KG1 (cell line): ENCODE measurements around the gene REXO4.
A peak's percentile ranks its signal among the peaks of the same experiment; 100 is the strongest.
"Not testable (repeated sequence)": the region's sequence is repeated elsewhere in the genome, so short reads cannot be mapped to it uniquely, and the experiment has no call there.

ENCODE experiments used
- DNase-seq: peaks from one replicate; lab custom pipeline; 2025; lab: John Stamatoyannopoulos, UW

The REXO4 gene

GRCh38 chr9:133420392-133420827 lies 2.6 kb upstream of the REXO4 start:
- DNase-seq, result no peak

- no peak for DNase-seq
These were observed 1.2 kb upstream of the REXO4 start for GRCh38 chr9:133419005-133419404.

DNA sequence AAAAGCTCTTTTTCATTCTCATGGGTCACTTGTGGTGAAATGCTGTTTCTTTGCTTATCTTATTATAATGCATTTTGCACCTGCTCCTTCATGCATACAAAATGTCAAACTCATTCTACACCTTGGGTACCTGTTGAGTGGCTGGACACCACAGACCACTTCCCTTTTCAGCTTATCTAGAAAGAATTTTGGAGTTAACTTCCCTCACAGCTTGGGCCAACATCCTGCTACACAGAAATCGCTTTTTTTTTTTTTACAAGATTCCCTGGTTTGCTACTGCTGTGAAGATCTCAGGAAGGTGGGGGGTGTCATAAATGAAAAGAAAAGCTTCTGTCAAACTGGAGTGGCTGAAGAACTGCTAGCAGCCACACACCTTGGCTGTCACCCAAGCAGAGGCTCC lies 2.6 kb downstream of the REXO4 start:
- no peak for DNase-seq

GRCh38 chr9:133408042-133408441 lies 9.8 kb downstream of the REXO4 start:
- DNase-seq, result no peak

DNA sequence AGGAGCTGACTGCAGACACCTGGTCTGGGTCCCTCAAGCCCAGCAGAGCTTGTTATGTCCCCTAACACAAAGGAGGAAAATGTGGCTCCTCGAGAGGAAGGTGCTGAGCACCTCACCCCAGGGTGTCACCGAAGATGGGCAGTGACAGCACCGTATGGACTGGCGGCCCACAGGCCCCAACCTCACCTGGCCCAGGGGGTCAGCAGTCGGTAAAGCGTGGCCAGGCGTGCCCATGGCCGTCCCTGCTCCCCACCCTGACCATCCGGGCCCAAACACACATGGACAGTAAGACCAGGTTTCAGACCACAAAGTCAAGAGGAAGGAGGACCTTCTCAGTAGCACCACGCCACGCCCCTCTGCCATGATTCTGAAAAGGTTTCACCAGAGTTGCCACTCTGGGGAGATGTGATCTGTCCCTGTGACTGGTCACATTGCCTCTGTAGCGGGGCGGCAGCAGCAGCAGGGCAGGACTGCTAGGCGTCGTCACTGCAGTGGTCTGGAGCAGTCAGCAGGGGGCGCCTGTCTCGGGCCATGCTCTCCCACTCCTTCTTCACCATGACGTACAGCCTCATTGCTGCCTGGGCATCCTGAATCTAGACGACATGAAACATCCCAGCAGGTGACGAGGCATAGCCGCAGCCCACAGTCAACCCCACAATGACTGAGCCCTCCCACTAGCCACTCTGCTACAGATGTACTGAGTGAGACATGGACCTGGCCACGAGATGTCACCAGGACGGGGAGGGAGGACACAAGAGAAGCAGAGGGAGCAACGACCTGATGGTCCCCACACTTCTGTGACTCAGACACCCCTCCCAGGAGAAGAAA lies 11.1 kb downstream of the REXO4 start:
- DNase-seq, result peak; percentile 33

DNA sequence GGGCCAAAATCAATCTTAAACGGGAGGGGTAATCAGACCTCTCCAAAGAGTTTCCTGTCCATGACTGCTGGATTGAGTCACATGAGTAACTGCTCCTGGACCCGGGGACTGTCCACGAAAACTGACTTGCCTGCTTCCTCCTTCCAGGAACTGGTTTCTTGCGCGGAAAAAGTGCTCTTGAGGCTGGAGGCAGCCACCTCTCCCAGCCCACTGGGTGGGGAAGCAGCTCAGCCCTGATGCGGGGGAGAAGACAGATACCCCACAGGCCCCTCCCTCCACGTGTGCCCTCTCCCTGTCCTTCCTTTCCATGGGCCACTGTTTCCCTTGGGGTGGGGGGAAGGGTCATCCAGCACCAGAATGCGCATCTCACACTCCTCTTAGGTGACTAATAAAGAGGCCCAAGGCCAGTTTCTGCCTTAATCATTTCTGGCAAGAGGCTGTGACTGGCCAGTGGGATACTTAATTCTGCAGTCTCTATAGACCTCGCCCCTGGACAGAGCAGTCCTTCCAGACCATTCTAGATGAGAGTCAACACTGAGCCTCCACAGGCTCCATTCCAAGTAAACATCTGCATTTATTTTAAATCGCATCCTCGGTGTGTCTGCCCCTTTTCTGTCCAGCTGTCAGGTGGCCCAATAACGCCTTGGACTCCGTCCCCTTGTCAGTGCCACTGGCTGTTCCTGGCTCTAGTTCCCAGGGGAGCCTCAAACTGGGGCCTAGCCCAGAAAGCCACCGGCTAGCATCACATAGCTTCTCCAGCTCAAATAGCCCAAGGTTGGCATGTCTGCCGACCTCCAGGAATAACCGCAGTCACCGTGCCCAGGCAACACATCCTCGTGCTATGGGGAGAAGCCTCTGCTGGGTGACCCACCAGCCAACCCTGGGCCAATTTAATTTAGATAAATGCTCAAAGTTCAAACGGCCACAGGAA lies 12.0 kb downstream of the REXO4 start:
- no peak for DNase-seq

DNA sequence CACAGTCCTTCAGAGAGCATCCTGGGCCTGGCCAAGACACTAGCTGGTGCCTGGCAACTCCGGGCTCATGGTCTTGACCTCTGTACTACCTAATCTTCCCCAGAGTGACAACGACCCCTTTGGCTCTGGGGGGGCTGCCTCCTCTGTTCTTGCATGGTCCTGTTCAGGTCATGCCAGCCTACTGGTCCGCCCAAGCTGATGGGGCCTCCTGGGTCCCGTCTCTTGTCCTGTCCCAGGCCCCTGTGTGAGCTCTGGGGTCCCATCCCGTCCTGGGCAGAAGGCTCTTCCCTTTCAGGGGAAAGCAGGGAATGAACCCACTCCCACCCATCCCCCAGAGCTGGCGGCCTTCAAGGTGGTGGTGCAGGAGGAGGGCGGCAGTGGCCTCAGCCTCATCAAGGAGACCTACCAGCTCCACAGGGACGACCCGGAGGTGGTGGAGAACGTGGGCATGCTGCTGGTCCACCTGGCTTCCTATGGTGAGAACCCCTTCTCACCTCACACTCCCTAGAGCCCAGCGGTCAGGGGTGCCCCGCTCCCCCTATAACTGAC lies 13.3 kb downstream of the REXO4 start:
- no peak for DNase-seq

- DNase-seq, result no peak
These were observed 13.9 kb downstream of the REXO4 start for GRCh38 chr9:133403766-133404453.

DNA sequence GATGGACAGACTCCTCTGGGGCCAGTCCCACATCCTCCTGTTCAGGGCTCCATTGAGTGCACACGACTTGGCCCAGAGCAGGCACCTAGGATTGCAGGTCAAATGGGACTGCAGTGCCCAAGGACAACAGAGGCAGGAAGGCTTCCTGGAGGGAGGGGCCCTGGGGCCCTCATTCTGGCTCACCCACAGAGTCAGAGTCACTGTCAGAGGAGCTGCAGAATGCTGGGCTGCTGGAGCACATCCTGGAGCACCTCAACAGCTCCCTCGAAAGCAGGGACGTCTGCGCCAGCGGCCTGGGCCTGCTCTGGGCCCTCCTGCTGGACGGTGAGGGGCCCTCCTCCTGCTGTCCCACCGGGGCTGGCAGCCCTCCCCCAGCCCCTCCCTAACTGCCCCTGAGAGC lies 15.1 kb downstream of the REXO4 start:
- no peak for DNase-seq

DNA sequence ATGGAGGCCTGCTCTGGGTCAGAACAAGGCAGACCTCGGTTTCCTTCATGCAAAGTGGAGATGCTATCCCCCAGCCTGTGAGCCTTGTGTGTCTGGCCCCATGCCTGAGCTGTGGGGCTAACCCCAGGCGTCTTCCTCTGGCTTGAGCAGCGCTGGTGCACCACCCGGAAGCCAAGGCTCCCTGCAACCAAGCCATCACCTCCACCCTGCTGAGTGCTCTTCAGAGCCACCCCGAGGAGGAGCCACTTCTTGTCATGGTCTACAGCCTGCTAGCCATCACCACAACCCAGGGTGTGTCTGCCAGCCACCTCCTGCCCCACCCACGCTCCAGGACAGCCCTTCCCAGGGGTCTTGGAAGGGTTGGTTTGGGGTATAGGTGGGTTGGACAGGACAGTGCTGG lies 16.2 kb downstream of the REXO4 start:
- no peak for DNase-seq

- no peak for DNase-seq
These were observed 17.5 kb downstream of the REXO4 start for GRCh38 chr9:133400292-133400691.

GRCh38 chr9:133397895-133398294 lies 19.9 kb downstream of the REXO4 start:
- no peak for DNase-seq

GRCh38 chr9:133397370-133397769 lies 20.4 kb downstream of the REXO4 start:
- DNase-seq, result no peak

DNA sequence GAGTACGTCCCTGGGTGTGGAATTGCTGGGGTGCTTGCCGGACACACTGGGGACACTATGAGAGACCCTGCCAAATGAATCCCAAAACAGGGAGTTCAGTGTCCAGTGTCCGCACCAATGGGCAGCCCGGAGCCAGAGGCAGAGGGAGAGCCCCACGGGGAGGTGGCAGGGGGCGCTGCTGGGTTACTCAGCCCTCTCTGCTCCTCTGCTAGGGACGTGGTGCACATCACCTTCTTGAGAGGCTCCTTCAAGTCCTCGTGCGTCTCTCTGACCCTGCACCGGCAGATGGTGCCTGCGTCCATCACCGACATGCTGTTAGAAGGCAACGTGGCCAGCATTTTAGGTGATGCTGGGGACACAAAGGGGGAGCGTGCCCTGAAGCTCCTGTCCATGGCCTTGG lies 20.9 kb downstream of the REXO4 start:
- DNase-seq, result no peak

DNA sequence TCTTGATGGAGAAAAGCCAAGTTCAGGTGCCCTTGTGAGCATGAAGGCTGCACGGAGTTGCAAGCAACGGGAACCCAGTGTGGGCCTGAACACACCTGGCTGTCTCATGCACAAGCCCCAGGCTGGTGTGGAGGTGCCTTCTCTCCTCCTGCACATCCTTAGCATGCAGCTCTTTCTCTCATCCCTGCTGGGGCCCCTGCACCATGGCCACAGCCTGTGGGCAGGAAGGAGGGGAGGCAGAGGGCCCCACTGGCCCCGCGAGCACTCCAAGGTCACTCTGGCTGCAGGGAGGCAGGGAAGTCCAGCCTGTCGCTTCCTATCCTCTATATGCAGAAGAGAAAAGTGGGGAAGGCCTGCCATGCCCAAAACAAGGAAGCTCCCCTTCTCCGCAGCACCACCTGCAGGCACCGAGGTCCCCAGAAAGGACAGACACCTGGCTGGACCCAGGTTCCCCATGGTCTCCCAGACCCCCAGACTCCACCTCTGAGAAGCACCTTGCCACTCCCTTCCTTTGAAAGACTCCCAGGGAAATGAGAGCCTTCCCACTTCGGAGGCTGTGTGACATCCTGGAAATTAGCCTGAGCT lies 23.0 kb downstream of the REXO4 start:
- no peak for DNase-seq

DNA sequence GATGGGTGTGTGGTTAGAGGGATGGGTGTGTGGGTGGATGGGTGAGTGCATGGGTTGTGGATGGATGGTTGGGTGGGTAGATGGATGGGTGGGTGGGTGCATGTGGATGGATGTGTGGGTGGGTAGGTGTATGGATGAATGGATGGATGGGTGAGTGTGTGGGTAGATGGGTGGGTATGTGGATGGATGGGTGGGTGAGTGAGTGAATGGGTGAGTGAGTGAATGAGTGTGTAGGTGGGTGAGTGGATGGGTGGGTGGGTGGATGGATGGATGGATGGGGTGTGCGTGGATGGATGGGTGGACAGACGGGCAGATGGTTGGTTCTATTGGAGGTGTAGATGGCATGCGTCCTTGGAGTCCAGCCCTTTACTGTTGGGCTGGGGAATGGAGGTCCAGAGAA lies 24.4 kb downstream of the REXO4 start:
- DNase-seq, result no peak

- DNase-seq, result not testable (repeated sequence)
These were observed 25.5 kb downstream of the REXO4 start for GRCh38 chr9:133392308-133392707.

DNA sequence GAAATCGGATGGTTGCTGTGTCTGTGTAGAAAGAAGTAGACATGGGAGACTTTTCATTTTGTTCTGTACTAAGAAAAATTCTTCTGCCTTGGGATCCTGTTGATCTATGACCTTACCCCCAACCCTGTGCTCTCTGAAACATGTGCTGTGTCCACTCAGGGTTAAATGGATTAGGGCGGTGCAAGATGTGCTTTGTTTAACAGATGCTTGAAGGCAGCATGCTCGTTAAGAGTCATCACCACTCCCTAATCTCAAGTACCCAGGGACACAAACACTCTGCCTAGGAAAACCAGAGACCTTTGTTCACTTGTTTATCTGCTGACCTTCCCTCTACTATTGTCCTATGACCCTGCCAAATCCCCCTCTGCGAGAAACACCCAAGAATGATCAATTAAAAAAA lies 26.4 kb downstream of the REXO4 start:
- not testable (repeated sequence) for DNase-seq

DNA sequence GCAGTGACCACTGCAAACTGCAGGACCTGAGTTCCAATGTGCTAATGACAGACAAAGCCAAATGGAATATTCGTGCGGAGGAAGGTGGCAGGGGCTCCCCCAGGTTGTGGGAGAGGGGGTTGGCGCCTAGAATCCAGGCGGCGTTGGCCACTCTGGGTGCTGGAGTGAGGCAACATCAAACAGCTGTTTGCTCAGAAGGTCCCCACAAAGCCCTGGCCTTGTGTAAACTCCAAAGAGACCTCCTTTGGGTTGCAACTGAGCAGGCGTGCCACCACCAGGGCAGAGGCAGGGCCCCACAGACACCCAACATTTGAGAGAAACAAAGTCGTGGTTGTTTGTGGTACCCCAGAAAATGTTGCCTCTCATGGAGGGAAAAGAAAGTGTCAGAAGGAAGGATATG lies 27.1 kb downstream of the REXO4 start:
- no peak for DNase-seq

DNA sequence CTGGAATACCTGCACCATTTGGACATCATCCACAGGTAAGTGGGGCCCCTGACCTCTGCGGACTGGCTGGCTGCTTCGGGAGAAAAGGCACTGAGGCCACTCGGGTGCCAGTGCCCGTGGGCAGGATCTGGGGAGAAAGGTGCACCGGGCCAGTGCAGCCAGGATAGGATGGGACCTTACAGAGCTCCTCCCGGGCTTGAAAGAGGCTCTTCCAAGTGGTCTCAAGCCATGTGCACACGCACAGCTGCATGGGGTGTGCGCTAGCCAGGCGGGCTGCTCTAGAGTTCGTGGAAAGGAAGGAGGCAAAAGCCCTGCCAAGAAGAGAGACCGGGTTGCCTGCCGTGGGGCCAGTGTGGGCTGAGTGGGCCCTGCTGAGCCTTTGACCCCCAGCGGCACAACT lies 28.2 kb downstream of the REXO4 start:
- DNase-seq, result no peak

DNA sequence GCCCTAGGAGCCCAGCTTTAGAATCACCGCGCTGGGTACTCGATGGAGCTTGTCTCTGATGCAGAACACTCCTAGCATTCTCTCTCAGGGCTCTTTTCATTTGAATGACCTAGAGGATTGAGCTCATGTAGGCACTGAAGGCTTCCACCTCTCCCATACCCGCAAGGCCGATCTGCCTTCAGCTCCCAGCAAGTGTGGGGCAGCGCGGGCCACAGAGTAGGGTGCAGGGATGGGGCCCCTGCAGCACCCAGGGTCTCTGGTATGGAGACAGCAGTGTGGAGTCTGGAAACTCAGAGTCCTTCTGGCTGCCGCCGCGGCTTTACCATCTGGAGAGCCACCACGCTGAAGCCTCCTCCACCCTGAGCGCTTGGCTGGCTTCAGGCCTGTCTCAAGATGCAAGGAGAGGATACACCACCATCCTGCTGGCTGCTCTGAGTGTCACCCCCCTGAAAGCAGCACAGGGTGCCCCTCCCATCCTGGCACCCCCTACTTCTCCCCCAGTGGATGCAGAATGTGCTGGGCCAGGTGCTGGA lies 28.7 kb downstream of the REXO4 start:
- DNase-seq, result no peak

DNA sequence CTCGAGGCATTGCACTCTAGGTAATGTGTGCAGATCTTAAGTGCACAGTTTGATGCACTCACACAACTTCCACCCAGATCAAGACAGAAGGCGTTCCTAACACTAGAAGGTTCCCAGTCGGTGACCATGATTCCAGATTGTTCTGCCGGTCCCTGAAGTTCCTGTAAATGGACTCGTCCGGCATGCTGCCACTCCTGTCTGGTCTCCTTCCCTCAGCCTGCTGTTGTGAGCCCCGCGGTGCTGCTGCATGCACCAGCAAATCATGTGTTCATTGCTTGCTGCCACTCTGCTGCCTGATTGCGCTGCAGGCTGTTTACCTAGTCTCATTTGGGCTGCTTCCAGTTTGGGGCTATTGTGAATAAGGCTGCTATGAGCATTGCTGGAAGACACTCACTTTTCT lies 30.1 kb downstream of the REXO4 start:
- no peak for DNase-seq
